HG02642 (cell line): ENCODE measurements around the gene MGAT1.
"Not testable (repeated sequence)": the region's sequence is repeated elsewhere in the genome, so short reads cannot be mapped to it uniquely, and the experiment has no call there.

Source experiments
- ATAC-seq: cut with Tn5 transposase; IDR thresholded peaks from one replicate; pipeline ENCODE4 v1.9.1; 2021; ENCODE audit warnings: mild to moderate bottlenecking; ENCODE audit not compliant: unreplicated experiment, poor library complexity

Gene MGAT1

DNA sequence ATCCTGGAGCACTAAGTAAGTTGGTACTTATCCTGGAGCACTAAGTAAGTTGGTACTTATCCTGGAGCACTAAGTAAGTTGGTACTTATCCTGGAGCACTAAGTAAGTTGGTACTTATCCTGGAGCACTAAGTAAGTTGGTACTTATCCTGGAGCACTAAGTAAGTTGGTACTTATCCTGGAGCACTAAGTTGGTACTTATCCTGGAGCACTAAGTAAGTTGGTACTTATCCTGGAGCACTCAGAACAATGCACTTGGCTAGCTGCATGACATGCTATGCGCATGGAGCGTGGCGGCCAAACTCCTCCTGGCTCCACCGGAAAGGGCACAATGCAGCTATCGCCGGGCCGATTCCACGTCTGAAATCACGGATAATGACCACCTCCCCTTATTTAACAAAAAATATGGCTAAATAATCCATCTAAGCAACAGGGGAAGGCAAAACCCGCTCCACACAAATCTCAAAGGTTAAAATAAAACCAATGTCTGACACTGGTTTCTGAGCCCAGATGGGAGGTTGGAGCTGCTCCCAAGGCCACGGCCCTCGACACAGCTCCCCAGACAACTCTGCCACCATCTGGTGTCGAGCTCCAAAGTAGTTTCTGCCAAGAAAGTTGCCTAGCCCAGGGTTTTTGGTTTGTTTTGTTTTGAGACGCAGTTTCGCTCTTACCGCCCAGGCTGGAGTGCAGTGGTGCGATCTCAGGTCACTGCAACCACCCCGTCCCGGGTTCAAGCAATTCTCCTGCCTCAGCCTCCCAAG is 13.8 kb downstream of the MGAT1 start:
- not testable (repeated sequence) for ATAC-seq

DNA sequence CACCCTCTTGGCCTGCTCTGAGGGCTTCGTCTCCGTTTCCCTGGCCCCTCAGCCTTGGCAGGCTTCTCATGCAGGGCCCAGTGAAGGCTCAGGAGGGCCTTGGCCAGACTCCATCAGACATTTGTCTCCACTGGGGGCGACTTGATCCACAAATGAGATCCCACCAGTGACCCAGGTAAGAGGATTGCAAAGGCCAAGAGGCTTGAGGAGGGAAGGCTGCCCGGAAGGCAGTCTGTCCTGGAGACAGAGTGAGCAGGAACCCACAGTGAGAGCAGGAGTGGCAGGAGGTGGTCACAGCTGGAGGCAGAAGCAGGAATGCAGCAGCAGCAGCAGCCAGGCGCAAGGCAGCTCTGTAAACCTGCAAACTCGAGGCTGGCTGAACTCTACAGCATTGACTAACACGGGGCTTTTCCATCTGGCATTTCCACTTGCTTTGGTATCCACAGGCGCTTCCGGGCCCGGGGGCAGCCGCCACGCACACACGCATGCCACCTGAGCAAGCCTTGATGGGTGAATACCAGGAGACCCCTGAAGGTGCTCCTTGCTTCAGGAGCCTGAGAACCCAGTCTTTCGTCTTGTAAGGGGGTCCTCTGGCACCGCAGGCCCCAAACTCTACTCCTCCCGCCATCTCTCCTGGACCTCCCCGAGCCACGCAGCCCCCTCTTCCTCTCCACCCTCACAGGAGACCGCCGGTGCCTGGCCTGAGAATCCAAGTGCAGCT is 14.7 kb downstream of the MGAT1 start:
- no peak for ATAC-seq

DNA sequence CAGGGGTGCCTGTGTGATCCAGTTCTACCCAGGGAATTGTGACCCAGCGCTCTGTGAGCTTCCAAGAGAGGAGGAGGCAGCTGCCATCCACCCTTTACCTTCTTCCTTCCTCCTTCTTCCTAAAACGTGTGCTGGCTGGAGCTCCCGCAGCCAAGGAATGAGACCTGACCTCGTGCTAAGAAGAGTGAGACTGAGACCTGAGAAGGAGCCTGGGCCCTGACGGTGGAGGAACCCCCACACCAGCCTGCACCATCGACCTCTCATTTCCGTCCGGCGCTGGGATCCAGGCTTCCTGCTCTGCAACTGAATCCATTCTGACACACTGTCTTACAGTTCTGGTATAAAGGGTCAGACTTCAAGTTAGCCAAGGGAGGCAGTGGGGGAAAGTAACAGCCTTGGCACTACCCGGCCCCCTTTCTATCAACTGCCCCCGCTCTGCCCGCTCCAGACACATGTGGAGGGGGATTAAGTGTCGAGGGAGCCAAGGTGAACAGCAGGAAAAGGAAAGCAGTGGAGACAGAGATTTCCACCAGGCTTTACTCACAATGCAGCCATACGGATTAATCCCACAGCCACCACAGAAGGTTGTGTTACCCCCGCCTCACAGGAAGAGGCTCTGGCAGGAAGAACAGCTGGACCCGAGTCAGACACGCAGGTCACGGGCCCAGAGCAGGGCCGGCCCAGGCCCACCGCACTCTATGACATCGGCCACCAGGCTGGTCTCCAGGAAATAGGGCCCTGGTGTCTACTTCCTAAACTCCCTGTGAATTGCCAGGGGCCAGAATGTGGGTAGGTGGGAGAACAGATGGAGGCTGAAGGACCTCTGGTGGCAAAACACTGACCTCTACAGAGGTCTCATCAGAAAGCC is 15.8 kb downstream of the MGAT1 start:
- no peak for ATAC-seq

DNA sequence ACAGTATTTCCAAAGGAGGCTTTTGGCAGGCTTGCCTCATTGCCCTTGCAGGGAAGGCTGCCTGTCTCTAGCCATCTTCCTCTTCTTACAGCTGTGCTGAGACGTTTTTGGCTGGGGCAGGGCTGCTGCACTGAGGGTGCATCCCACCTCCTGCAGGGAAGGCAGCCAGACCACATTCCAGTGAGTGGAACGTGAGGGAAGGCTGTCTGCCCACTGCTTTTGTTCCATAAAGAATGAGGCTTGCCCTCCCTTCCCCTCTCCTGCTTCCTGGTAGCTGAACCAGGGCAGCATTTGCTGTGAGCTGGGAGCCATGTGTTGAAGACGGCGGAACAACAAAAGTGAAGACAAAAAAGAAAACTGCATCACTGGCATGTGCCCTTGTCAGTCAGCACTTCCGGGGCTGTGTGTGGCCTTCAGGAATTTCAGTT is 16.8 kb downstream of the MGAT1 start:
- no peak for ATAC-seq

DNA sequence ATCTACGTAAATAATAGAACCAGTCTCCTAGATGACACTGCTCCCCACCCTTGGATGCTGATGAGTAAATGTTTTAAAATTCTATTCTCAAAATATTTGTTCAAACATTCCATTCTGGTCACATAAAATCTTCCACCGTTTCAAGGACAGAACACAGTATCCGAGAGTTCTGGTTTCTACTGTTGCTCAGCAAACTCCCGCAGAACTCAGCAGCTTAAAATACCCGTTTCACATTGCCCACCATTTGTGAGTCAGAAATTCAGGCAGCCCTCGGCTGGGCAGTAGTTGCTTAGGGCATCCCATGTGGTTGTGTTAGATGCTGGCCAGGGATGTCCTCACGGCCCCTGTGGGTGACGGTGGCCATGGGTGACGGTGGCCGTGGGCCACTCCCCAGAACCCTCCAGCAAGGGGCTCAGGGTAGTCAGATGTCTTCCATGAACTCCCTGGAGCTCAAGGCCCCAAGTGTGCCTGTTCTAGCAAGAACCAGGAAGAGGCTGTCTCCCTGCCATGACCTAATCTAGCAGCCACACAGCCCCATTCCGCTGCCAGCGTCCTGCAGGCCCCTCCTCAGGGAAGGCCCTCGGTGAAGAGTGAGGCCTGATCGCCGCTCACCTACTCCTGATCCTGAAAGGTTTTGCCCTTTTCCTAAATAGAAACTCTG is 17.4 kb downstream of the MGAT1 start:
- ATAC-seq = no peak

DNA sequence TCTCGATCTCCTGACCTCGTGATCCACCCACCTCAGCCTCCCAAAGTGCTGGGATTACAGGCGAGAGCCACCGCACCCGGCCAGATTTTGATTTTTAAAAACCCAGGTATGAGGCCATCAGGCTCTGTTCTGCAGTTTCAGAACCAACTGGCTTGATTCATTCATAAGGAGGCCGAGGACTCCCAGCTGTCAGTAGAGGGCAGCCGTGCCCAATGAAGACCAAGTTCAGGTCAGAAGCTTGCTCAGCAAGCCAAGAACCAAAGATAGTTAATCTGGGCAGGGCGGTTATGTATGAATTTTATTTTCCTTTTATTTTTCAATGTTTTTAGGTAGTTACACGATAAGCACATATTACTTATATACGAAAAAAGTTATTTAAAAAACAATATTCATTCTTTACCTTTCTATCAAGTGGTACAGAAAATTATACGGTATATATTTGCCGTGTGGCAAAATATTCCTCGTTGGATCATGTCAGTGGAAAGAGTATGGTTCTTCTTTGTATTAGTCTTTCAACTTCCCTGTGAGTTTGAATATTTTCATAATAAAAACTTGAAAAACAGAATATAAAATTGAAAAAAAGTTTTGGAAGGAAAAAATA is 18.0 kb downstream of the MGAT1 start:
- ATAC-seq = peak; percentile 60

DNA sequence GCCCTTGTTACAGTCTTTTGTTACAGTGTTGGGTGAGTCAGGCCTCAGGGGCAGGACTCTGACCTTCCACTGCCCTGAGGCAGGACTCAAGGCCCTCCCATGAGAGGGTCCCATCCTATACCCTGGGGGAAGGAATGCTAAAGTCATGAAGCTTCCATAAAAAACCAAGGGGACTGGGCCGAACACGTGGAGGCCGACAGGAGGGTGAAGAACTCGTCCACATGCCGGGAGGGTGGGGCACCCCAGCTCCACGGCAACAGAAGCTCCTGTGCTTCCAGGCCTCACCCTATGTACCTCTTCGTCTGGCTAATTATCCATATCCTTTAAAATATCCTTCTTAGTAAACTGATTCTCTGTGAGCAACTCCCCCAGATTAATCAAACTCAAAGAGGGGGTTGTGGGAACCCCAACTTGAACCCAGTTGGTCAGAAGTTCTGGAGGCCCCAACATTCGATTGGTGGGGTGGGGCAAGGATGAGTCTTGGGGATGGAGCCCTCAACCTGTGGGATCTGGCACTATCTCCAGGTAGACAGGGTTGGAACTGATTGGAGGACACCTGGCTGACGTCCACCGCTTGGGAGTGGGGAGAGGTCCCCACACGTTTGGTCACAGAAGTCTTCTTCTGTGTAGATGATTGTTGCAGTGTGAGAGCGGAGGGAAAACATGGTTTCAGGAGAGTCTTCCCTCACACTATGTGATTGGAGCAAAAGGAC is 19.1 kb downstream of the MGAT1 start:
- ATAC-seq = no peak

DNA sequence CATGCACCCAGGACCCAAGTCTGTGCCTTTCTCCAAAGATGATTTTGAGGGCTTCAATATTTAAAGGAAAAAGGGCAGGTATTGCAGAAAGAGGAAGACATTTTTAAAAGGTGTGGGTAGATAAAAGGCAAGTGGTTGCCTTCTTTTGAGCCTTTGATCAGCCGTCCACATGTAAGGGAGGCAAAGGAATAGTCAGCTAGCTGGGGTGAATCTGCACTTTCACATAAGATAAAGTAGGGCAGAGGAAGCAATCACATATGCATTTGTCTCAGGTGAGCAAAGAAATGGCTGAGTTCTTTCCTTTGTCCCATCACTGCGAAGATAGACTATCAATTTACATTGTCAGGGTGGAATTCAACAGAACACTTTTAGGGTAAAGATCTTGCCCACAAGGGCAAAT is 19.9 kb downstream of the MGAT1 start:
- no peak for ATAC-seq

DNA sequence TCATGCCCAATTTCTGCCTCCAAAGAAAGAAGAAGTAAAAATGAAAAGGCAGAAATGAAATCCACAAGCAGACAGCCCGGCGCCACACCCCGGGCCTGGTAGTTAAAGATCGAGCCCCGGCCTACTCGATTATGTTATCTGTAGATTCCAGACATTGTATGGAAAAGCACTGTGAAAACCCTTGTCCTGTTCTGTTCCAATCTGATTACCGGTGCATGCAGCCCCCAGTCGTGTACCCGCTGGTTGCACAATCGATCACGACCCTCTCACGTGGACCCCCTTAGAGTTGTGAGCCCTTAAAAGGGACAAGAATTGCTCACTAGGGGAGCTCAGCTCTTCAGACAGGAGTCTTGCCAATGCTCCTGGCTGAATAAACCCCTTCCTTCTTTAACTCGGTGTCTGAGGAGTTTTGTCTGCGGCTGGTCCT is 20.7 kb downstream of the MGAT1 start:
- ATAC-seq = not testable (repeated sequence)

DNA sequence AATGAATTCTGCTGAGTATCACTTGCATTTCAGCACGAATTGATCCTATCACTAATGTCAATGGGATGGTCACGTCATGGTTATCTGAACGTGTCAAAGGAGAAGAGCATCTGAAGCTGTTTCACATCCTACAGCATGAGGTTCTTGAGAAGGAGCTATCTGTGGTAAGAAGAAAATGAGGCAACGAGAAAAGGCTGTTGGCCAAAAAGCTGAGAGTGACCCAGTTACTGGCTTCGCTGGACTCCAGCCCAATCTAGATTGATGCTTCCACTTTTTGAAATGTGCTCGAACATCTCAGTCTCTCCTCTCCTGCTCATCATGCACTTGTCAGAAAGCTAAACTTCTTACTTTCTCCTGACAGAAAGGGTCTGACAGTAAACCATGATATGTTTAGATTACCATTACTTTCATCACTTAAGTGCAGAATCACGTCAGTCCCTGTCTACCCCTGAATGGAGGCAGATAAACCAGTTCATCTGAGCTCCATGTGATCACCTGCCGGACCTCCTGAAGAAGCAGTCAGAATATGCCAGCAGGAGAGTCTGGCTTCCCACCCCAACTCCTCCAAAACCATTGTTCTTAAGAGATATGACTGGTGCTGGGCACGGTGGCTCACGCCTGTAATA is 22.5 kb downstream of the MGAT1 start:
- no peak for ATAC-seq

DNA sequence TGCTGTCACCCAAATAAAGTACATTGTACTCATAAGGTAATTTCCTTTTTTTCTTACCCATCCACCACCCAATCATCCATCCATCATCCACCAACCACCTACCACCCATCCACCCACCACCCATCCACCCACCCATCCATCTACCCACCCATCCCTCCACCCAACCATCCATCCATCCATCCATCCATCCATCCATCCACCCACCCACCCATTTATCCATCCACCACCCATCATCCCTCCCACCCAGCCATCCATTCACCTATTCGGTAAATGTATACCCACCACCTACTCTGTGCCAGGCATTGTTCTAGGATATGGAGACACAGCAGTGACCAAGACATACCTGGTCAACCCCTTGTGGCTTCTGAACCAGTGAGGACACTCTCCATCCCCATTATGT is 25.1 kb downstream of the MGAT1 start:
- ATAC-seq = no peak

DNA sequence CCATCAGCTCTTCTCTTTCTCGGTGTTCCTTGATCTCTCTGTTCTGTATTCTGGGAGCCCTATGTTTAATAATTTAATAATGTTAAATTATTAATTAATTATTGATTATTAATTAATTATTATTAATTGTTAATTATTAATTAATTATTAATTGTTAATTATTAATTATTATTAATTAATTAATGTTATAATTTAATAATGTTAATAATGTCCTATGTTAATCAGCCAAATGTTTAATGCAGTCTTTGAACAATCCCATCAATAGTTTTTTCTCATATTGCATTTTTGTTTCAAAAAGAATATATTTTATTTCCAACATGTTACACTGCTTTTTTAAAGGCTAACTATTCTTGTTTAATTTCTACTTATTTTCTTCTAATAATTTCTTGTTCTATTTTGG is 26.2 kb downstream of the MGAT1 start:
- ATAC-seq = no peak

DNA sequence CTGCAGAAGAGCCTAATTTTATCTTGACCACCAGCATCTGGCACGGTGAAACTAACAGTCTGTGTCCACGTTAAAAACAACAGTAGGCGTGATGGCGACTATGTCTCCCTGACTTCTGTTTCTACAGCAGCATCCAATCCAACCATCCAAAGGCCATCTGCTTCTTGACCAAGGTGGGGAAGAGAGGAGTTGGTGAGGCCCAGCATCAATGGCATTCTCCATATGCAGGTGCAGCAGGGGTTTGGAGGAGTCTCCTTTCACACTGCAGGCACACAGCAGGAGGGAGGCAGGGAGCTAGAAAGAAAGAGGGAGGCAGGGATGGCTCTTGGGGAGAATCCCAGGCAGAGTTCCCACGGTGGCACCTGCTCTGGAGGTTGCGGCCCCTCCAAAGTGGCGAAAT is 27.0 kb downstream of the MGAT1 start:
- ATAC-seq = no peak

DNA sequence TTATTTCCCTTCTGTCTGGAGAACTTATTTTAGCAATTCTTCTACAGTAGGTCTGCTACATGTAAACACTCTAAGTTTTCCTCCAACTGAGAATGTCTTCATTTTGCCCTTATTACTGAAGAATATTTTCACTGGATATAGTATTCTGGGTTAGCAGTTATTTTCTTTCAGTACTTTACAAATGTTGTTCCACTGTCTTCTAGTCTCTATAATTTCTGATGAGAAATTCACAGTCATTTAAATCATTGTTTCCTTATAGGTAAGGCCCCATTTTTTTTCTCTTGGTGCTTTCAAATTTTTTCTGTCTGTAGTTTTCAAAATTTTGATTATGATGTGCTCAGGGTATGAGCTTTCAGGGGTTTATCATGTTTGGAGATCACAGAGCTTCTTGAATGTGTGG is 30.8 kb downstream of the MGAT1 start:
- ATAC-seq = no peak

DNA sequence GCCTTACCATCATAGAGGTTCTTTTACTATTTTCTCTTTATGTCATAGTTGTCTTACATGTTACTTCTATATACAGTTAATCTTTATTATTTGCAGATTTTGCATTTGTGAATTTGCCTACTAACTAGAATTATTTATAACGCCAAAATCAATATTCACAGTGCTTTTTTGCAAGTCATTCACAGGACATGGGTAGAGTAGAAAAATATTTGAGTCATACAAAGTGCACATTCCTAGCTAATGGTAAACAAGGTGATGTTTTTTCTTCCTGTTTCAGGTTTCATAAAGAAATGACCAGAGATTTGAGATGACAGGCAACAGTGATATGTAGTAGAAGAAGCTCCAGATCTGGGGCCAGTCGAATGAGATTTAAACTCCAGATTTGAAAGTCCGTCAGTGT is 32.8 kb downstream of the MGAT1 start:
- no peak for ATAC-seq

DNA sequence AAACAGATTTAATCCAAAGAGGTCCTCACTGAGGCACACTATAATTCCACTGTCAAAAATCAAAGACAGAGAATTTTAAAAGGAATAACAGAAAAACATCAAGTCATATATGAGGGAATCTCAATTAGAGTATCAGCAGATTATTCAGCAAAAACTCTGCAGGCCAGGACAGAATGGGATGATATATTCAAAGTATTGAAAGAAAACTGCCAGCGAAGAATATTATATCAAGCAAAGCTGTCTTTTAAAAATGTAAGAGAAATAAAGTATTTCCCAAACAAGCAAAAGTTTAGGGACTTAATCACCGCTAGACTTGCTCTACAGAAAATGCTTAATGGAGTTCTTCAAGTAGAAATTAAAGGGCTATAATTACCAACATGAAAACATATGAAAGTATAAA is 47.0 kb downstream of the MGAT1 start:
- no peak for ATAC-seq

DNA sequence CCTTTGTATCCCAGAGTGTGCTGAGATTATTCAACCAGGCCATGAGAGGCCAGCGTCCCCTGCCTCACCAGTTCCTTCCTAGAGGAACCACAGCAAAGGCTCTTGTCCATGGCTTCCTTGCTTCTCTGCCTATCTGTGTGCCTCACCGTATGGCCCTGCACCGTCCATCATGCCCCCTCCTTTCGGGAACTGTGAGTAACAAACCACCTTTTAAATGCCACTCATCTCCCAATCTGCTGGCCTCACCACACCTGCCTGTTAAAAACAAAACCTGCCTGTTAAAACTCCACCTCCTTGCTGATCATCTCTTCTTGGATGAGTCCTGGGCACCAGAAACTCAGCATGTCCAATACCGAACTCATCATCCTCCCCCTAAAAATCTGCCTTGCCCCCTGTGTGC is 58.4 kb downstream of the MGAT1 start:
- no peak for ATAC-seq

DNA sequence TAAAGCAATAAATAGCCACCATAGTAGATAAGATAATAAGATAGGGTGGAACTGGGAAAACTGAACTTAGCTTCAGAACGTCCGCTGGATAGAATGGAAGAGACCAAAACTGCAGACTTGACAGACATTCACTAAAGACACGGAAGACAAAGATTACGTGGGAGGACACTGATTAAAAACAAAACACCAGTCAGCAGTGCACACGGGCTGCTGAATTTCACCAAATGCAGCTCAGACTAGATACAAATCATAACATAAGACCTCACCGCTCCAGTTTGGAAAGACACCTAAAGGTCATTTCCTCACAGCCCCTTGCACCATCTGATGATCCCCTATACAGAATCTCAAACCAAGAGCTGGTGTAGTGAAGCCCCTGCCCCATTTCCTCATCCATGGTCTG is 59.9 kb downstream of the MGAT1 start:
- ATAC-seq = no peak

DNA sequence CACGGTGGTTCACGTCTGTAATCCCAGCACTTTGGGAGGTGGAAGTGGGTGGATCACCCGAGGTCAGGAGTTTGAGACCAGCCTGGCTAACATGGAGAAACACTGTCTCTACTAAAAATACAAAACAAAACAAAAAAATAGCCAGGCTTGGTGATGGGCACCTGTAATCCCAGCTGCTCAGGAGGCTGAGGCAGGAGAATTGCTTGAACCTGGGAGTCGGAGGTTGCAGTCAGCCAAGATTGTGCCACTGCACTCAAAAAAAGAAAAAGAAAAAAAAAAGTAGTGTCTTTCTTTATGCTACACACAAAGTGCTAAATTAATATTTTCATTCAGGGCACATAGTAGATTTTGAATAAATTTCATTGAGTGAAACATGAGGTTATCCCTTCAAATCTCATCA is 61.7 kb downstream of the MGAT1 start:
- ATAC-seq = not testable (repeated sequence)
